WTC11 (cell line): ENCODE data around the gene PRSS33. TPM values are rescaled to one million over a fixed set of nuclear protein-coding genes. Genes with fewer than 3 reads are reported as not detected.

Source experiments
- ATAC-seq: fragments of 200-7000 bp; cut with Tn5 transposase; 2 replicates; pipeline ENCODE4 v1.10.0; 2021; ENCODE audit warnings: mild to moderate bottlenecking, moderate library complexity
- CTCF ChIA-PET: fragments of 300-600 bp; sonication (Branson Sonifier 250); formaldehyde crosslinking; loops from one replicate; lab custom pipeline; 2021; ENCODE audit warnings: antibody characterized with exemption; lab: Charles Lee
- POLR2A ChIA-PET: fragments of 350-600 bp; sonication (Branson Sonifier 250); formaldehyde crosslinking; loops from one replicate; lab custom pipeline; 2021; ENCODE audit warnings: antibody characterized with exemption; lab: Charles Lee
- DNase-seq: peaks from one replicate; pipeline ENCODE4 v3.0.0; 2021; ENCODE audit warnings: low spot score
- H3K27ac Mint-ChIP-seq: 2 replicates; pipeline ENCODE4 v1.8.0; 2021; ENCODE audit warnings: mixed read lengths
- H3K27me3 Mint-ChIP-seq: 2 replicates; pipeline ENCODE4 v1.8.0; 2021; ENCODE audit warnings: low read depth, mild to moderate bottlenecking, moderate library complexity, mixed read lengths
- H3K36me3 Mint-ChIP-seq: 2 replicates; pipeline ENCODE4 v1.8.0; 2021; ENCODE audit warnings: mixed read lengths
- H3K4me1 Mint-ChIP-seq: 2 replicates; pipeline ENCODE4 v1.8.0; 2022; ENCODE audit warnings: mixed read lengths
- H3K4me3 Mint-ChIP-seq: 2 replicates; pipeline ENCODE4 v1.8.0; 2021; ENCODE audit warnings: mild to moderate bottlenecking, moderate library complexity, mixed read lengths
- H3K9me3 Mint-ChIP-seq: 2 replicates; pipeline ENCODE4 v1.8.0; 2021; ENCODE audit warnings: mixed read lengths
- ARID4B ChIP-seq: sonication (generic); formaldehyde crosslinking; IDR thresholded peaks from 2 replicates; pipeline ENCODE4 v1.8.0; 2023; ENCODE audit warnings: missing genetic modification reagents, mild to moderate bottlenecking, borderline replicate concordance
- ATF1 ChIP-seq: sonication (generic); formaldehyde crosslinking; IDR thresholded peaks from 2 replicates; pipeline ENCODE4 v1.8.1; 2023; ENCODE audit warnings: mild to moderate bottlenecking, moderate library complexity, missing genetic modification reagents
- EMX1 ChIP-seq: fragments of 250-450 bp; sonication (Bioruptor Pico); IDR thresholded peaks from 2 replicates; pipeline ENCODE4 v1.8.0; 2021; ENCODE audit warnings: mild to moderate bottlenecking
- ERG ChIP-seq: fragments of 250-450 bp; sonication (Bioruptor Pico); IDR thresholded peaks from 2 replicates; pipeline ENCODE4 v1.8.0; 2021; ENCODE audit warnings: mild to moderate bottlenecking
- KAT7 ChIP-seq: sonication (generic); formaldehyde crosslinking; IDR thresholded peaks from 2 replicates; pipeline ENCODE4 v1.8.1; 2023; ENCODE audit warnings: missing genetic modification reagents, mild to moderate bottlenecking, borderline replicate concordance
- PRDM15 ChIP-seq: sonication (generic); formaldehyde crosslinking; IDR thresholded peaks from 2 replicates; pipeline ENCODE4 v1.8.0; 2022; ENCODE audit warnings: missing genetic modification reagents
- SMAD3 ChIP-seq: sonication (generic); formaldehyde crosslinking; IDR thresholded peaks from 2 replicates; pipeline ENCODE4 v1.8.0; 2022; ENCODE audit warnings: missing genetic modification reagents, mild to moderate bottlenecking, borderline replicate concordance
- SP1 ChIP-seq: sonication (generic); formaldehyde crosslinking; conservative IDR thresholded peaks from 2 replicates; pipeline ENCODE4 v1.8.1; 2022; ENCODE audit warnings: missing genetic modification reagents
- TCF7 ChIP-seq: sonication (generic); formaldehyde crosslinking; IDR thresholded peaks from 2 replicates; pipeline ENCODE4 v1.8.0; 2022; ENCODE audit warnings: mild to moderate bottlenecking, low read depth, missing genetic modification reagents, moderate library complexity
- TEAD1 ChIP-seq: sonication (generic); formaldehyde crosslinking; IDR thresholded peaks from 2 replicates; pipeline ENCODE4 v1.8.0; 2022; ENCODE audit warnings: mild to moderate bottlenecking, missing genetic modification reagents
- USF2 ChIP-seq: sonication (generic); formaldehyde crosslinking; IDR thresholded peaks from 2 replicates; pipeline ENCODE4 v1.8.1; 2023; ENCODE audit warnings: mild to moderate bottlenecking, missing genetic modification reagents, moderate library complexity
- ZNF138 ChIP-seq: sonication (generic); formaldehyde crosslinking; conservative IDR thresholded peaks from 2 replicates; pipeline ENCODE4 v1.8.1; 2022; ENCODE audit warnings: mild to moderate bottlenecking, moderate library complexity, missing genetic modification reagents
- ZNF263 ChIP-seq: sonication (generic); formaldehyde crosslinking; IDR thresholded peaks from 2 replicates; pipeline ENCODE4 v1.8.1; 2022; ENCODE audit warnings: low read depth, mild to moderate bottlenecking, moderate library complexity, missing genetic modification reagents
- ZNF423 ChIP-seq: fragments of 250-450 bp; sonication (Bioruptor Pico); IDR thresholded peaks from 2 replicates; pipeline ENCODE4 v2.1.2; 2022; ENCODE audit warnings: mild to moderate bottlenecking, moderate library complexity
- ZNF512 ChIP-seq: sonication (generic); formaldehyde crosslinking; IDR thresholded peaks from 2 replicates; pipeline ENCODE4 v1.8.1; 2022; ENCODE audit warnings: missing genetic modification reagents, borderline replicate concordance
- ZNF671 ChIP-seq: fragments of 250-450 bp; sonication (Bioruptor Pico); IDR thresholded peaks from 2 replicates; pipeline ENCODE4 v1.8.0; 2021; ENCODE audit warnings: mild to moderate bottlenecking
- total RNA-seq: library from RNA; stranded (reverse); gene quantifications from 3 replicates; pipeline ENCODE4 v1.2.3, GENCODE V29; 2021
- TF ChIP-seq, protein P1 (sequence below): fragments of 250-450 bp; sonication (Bioruptor Pico); IDR thresholded peaks from 2 replicates; pipeline ENCODE4 v1.9.0; 2021; ENCODE audit warnings: mild to moderate bottlenecking, borderline replicate concordance

The PRSS33 gene
- total RNA-seq, 1 experiment from 2014 or later = 0.24 TPM

- TF ChIP-seq TCF7 (CRISPR knock-in tag) = no peak
- no peak for TF ChIP-seq ZNF512 (CRISPR knock-in tag)
- no peak for TF ChIP-seq ZNF263 (CRISPR knock-in tag)
- TF ChIP-seq EMX1 (CRISPR knock-in tag) = no peak
- no peak for TF ChIP-seq SP1 (CRISPR knock-in tag)
- no peak for TF ChIP-seq PRDM15 (CRISPR knock-in tag)
- TF ChIP-seq ZNF138 (CRISPR knock-in tag) = no peak
- TF ChIP-seq ZNF423 (CRISPR knock-in tag) = no peak
- Mint-ChIP-seq H3K36me3 (no peaks in the 10 kb centered on the region), H3K4me1 (no peaks in the 10 kb centered on the region), H3K4me3 (no peak overlapping the region), H3K27ac (no peak overlapping the region), H3K9me3 (no peaks in the 10 kb centered on the region), H3K27me3 (no peaks in the 10 kb centered on the region)
- DNase-seq = no peak
- ATAC-seq = no peak
- POLR2A ChIA-PET = no interaction called here
- CTCF ChIA-PET = interaction anchor here (0.5 to 1.9 kb wide), 2 partner anchors 17 to 85 kb away, joined by 3 to 7 read pairs; no protein-coding TSS in a partner anchor
These were observed 34.3 kb upstream of the PRSS33 start for GRCh38 chr16:2821487-2822157.

- Mint-ChIP-seq H3K36me3 (no peaks in the 10 kb centered on the region), H3K9me3 (no peaks in the 10 kb centered on the region), H3K27me3 (no peaks in the 10 kb centered on the region), H3K4me3 (no peak overlapping the region), H3K27ac (no peak overlapping the region), H3K4me1 (no peaks in the 10 kb centered on the region)
- DNase-seq (no peak), ATAC-seq (no peak)
- CTCF ChIA-PET = interaction anchor here (0.5 to 1.9 kb wide), 2 partner anchors 18 to 85 kb away, joined by 3 to 7 read pairs; no protein-coding TSS in a partner anchor
- POLR2A ChIA-PET = no interaction called here
- TF ChIP-seq ERG (CRISPR knock-in tag) (no peak), KAT7 (no peak), ATF1 (CRISPR knock-in tag) (no peak), ARID4B (CRISPR knock-in tag) (no peak), ZNF671 (CRISPR knock-in tag) (no peak), TEAD1 (no peak), SMAD3 (CRISPR knock-in tag) (no peak), USF2 (CRISPR knock-in tag) (no peak)
- TF ChIP-seq, protein P1, sequence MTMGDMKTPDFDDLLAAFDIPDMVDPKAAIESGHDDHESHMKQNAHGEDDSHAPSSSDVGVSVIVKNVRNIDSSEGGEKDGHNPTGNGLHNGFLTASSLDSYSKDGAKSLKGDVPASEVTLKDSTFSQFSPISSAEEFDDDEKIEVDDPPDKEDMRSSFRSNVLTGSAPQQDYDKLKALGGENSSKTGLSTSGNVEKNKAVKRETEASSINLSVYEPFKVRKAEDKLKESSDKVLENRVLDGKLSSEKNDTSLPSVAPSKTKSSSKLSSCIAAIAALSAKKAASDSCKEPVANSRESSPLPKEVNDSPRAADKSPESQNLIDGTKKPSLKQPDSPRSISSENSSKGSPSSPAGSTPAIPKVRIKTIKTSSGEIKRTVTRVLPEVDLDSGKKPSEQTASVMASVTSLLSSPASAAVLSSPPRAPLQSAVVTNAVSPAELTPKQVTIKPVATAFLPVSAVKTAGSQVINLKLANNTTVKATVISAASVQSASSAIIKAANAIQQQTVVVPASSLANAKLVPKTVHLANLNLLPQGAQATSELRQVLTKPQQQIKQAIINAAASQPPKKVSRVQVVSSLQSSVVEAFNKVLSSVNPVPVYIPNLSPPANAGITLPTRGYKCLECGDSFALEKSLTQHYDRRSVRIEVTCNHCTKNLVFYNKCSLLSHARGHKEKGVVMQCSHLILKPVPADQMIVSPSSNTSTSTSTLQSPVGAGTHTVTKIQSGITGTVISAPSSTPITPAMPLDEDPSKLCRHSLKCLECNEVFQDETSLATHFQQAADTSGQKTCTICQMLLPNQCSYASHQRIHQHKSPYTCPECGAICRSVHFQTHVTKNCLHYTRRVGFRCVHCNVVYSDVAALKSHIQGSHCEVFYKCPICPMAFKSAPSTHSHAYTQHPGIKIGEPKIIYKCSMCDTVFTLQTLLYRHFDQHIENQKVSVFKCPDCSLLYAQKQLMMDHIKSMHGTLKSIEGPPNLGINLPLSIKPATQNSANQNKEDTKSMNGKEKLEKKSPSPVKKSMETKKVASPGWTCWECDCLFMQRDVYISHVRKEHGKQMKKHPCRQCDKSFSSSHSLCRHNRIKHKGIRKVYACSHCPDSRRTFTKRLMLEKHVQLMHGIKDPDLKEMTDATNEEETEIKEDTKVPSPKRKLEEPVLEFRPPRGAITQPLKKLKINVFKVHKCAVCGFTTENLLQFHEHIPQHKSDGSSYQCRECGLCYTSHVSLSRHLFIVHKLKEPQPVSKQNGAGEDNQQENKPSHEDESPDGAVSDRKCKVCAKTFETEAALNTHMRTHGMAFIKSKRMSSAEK (CRISPR knock-in tag) = no peak
These were observed 33.6 kb upstream of the PRSS33 start for GRCh38 chr16:2820836-2821486.
